A549 treated with AZD2906 at 1 μM for 4 hours (cell line): ENCODE measurements around the gene TDRD6. TPM values are rescaled to one million over a fixed set of nuclear protein-coding genes. Genes with fewer than 3 reads are reported as not detected.

ENCODE experiments used
- total RNA-seq: library from RNA; stranded (reverse); fragments of 200-300 nt; extraction: Qiagen RNA extraction; gene quantifications from 5 replicates; pipeline ENCODE4 v1.2.3, GENCODE V29; 2022

The TDRD6 gene, protein sequence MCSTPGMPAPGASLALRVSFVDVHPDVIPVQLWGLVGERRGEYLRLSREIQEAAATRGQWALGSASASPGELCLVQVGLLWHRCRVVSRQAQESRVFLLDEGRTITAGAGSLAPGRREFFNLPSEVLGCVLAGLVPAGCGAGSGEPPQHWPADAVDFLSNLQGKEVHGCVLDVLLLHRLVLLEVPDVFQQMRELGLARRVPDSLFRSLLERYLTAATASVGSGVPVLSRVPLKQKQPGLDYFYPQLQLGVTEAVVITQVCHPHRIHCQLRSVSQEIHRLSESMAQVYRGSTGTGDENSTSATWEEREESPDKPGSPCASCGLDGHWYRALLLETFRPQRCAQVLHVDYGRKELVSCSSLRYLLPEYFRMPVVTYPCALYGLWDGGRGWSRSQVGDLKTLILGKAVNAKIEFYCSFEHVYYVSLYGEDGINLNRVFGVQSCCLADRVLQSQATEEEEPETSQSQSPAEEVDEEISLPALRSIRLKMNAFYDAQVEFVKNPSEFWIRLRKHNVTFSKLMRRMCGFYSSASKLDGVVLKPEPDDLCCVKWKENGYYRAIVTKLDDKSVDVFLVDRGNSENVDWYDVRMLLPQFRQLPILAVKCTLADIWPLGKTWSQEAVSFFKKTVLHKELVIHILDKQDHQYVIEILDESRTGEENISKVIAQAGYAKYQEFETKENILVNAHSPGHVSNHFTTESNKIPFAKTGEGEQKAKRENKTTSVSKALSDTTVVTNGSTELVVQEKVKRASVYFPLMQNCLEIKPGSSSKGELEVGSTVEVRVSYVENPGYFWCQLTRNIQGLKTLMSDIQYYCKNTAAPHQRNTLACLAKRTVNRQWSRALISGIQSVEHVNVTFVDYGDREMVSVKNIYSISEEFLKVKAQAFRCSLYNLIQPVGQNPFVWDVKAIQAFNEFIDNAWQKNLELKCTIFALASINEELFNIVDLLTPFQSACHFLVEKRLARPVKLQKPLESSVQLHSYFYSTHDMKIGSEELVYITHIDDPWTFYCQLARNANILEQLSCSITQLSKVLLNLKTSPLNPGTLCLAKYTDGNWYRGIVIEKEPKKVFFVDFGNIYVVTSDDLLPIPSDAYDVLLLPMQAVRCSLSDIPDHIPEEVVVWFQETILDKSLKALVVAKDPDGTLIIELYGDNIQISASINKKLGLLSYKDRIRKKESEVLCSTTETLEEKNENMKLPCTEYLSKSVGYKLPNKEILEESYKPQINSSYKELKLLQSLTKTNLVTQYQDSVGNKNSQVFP (N-terminal part only)
- 0.01 TPM in 1 of 5 replicates, not detected in the others for total RNA-seq

DNA sequence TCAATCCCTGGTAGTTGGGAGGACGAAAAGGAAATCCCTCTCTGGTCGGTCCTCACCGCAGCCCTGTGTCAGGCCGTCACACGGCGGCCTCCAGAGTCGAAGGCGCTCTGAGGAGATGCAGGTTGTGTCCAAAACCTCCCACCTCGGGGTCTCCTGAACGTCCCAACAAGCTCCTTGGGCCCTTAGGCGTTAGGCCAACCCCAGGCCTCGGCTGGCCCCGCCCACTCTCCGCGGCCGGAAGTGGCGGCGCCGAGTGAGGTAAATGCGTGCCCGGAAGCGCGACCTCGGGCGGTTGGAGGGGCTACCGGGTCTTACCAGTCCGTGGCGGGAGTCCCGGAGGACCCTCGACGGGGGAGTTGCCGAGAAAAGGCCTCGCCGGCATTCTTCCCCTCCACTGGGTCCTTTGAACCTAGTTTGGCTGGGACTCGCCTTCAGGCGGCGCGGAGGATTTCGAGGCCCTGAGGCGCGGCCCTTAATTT is at the start of gene TDRD6:
Gene TDRD6 (plus strand): TSS at position 267 of the 479 bp plus-strand sequence. CDS start 244 bp downstream, outside the sequence.

DNA sequence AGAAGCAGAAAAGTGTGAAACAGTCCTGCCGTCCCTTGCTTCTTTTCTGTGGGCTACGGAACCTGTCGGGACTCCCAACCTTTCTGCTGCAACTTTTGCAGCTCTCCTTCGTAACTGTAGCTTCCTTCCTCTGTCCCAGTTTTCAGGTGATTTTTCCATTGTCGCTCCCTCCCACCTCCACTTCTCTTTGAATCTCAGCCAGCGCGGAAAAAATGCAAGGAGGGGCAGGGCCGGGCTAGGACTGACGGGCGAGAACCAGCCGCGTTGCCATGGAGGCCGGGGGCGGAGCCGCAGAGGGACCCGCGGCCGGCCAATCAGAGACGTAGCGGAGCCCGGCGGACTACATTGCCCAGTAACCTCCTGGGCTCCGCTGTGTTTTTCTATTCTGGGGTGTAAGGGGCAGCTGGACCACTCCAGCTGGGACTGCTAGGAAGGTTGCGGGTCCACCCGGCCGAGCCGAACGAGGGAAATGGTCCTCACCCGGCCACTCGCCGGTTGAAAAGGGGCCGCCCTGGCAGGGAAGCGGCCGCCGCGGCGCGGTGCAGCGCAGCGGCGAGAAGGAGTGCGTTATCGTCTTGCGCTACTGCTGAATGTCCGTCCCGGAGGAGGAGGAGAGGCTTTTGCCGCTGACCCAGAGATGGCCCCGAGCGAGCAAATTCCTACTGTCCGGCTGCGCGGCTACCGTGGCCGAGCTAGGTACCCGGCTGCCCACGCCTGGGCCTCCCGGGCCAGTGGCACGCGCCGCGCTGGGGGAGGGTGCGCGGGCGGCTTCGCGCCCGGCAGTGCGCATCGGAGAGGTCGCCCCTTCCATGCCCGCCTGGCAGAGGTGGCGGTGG is 34.9 kb upstream of the TDRD6 start, which contains the start of the genes CYP39A1 and SLC25A27:
Gene CYP39A1 (minus strand): TSS at position 216 of the 836 bp plus-strand sequence. CDS start 236 bp downstream, outside the sequence.
Gene SLC25A27 (plus strand): TSS at position 373 of the 836 bp plus-strand sequence. CDS start 218 bp downstream, at position 591.

GRCh38 chr6:46734867-46735719 is 47.4 kb downstream of the TDRD6 start, which contains the start of gene PLA2G7:
Gene PLA2G7 (minus strand): TSS chr6:46735375. CDS start chr6:46722891, 12,484 bp downstream.

DNA sequence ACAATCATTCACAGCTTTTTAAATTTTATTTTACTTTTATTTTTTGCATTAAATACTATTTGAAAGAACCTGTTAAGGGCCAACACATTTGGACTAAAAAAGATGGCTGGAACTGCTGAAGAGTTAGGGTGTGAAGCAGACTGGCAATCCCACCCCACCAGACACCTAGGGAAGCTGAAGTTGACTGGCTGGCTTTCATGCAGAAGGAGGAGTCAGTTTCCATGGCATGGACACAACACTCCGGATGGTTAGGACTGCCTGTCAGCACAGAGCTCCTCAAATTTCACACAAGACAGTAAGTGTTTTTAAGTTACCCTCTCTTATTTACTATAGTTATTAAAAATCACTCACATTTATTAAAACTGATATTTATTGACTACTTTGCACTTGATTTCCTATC is 59.0 kb downstream of the TDRD6 start, which contains the start of gene ANKRD66:
Gene ANKRD66 (plus strand): TSS at position 238 of the 400 bp plus-strand sequence. CDS start 5,016 bp downstream, outside the sequence.

Other genes with a start within 250 kb of the TDRD6 start
- 0.02 TPM in 1 of 5 replicates, not detected in the others for gene RCAN2, start 196.4 kb upstream of the TDRD6 start, total RNA-seq
- 0.03 to 0.07 TPM in 2 of 5 replicates, not detected in the others for gene CYP39A1, start 35.1 kb upstream of the TDRD6 start, total RNA-seq
- gene SLC25A27, start 34.9 kb upstream of the TDRD6 start, total RNA-seq = 0.12 to 0.59 TPM (median 0.40 TPM) in 5 replicates
- 0.03 to 0.07 TPM in 2 of 5 replicates, not detected in the others for gene PLA2G7, start 47.5 kb downstream of the TDRD6 start, total RNA-seq
- gene ANKRD66, start 59.0 kb downstream of the TDRD6 start, total RNA-seq = not detected in 5 replicates
- gene MEP1A, start 105.5 kb downstream of the TDRD6 start, total RNA-seq = not detected in 5 replicates
- gene ADGRF5, start 234.1 kb downstream of the TDRD6 start, total RNA-seq = 0.01 to 0.10 TPM in 2 of 5 replicates, not detected in the others